ENCODE results near the gene NEDD4L. TPM values are rescaled to one million over a fixed set of nuclear protein-coding genes. Genes with fewer than 3 reads are reported as not detected.

NEDD4L gene
- total RNA-seq, 4 donors from 2014 or later, result 16.2 to 63.0 (median 30.4) TPM

- no peak for ATAC-seq (ENCODE audit: low FRiP score)
- TF ChIP-seq CTCF (IDR thresholded peaks at IDR 0.05), result no peak
- no peak for DNase-seq (ENCODE audit: low spot score)
Measured at GRCh38 chr18:58353581-58353980, 309.6 kb downstream of the NEDD4L start.

GRCh38 chr18:58354051-58354450 is 310.0 kb downstream of the NEDD4L start:
- ATAC-seq (ENCODE audit: low FRiP score) (no peak), DNase-seq (ENCODE audit: low spot score) (no peak)
- TF ChIP-seq CTCF (IDR thresholded peaks at IDR 0.05), result no peak

GRCh38 chr18:58354791-58355190 is 310.8 kb downstream of the NEDD4L start:
- no peak for TF ChIP-seq CTCF (IDR thresholded peaks at IDR 0.05)
- ATAC-seq (ENCODE audit: low FRiP score), result no peak

GRCh38 chr18:58355243-58355642 is 311.2 kb downstream of the NEDD4L start:
- no peak for DNase-seq (ENCODE audit: low spot score)
- no peak for TF ChIP-seq CTCF (IDR thresholded peaks at IDR 0.05)
- ATAC-seq (ENCODE audit: low FRiP score), result no peak

More at GRCh38 chr18:58354791-58355190, 310.8 kb downstream of the NEDD4L start:
- no peak for DNase-seq (ENCODE audit: low spot score)

- ATAC-seq (ENCODE audit: low FRiP score) (no peak), DNase-seq (ENCODE audit: low spot score) (no peak)
- no peak for TF ChIP-seq CTCF (IDR thresholded peaks at IDR 0.05)
Measured at GRCh38 chr18:58359218-58359617, 315.2 kb downstream of the NEDD4L start.

- no peak for DNase-seq (ENCODE audit: low spot score)
- TF ChIP-seq CTCF (IDR thresholded peaks at IDR 0.05), result no peak
- no peak for ATAC-seq (ENCODE audit: low FRiP score)
Measured at GRCh38 chr18:58359620-58360019, 315.6 kb downstream of the NEDD4L start.

- DNase-seq (ENCODE audit: low spot score) (no peak), ATAC-seq (ENCODE audit: low FRiP score) (no peak)
- no peak for TF ChIP-seq CTCF (IDR thresholded peaks at IDR 0.05)
Measured at GRCh38 chr18:58360324-58360723, 316.3 kb downstream of the NEDD4L start.
